ENCODE results near the gene POU3F2.

POU3F2 gene

DNA sequence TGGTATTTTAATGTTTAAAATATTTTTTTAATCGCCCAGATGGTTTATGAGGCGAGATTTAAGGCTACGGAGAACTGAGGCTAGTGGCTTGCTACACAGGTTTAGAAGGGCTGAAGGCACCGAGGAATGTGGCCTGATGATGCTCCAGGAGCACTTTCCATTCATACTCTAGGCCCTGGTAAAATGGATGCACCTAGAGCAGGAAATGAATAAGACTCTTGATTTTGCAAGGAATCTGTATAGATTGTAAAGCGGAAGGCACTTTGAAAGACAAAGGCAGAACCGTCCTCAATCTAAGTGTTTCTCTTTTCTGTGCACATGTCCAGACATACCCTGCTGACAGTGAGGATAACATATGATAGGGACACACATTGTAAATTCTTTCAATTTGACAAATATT lies 30.1 kb downstream of the POU3F2 start:
- Histone ChIP-seq H3K4me2 (ENCODE audit: low read length) (no peak overlapping the region), H3K9me3 (ENCODE audit: control insufficient read depth, insufficient read depth, low read length) (0 out of 2 replicates have a peak, but pooled peaks cover 2% of the 10 kb centered on the region), H4K20me1 (ENCODE audit: control insufficient read depth, insufficient read depth, low read depth, low read length) (no peaks in the 10 kb centered on the region), H3F3A (ENCODE audit: control insufficient read depth, insufficient read depth) (no peaks in the 10 kb centered on the region), H3K27me3 (ENCODE audit: control insufficient read depth, low read length) (no peaks in the 10 kb centered on the region), H3K4me1 (ENCODE audit: control insufficient read depth, low read length) (no peaks in the 10 kb centered on the region), H3K4me3 (ENCODE audit: low read length) (no peak overlapping the region), H3K36me3 (ENCODE audit: control insufficient read depth, low read length) (no peaks in the 10 kb centered on the region), H3K79me2 (ENCODE audit: control insufficient read depth, low read length) (no peaks in the 10 kb centered on the region), H3K9me2 (replicated peaks; ENCODE audit: control insufficient read depth, low read length) (no peaks in the 10 kb centered on the region), H3K27ac (ENCODE audit: low read depth, low read length) (no peak overlapping the region)
- TF ChIP-seq, protein P1, sequence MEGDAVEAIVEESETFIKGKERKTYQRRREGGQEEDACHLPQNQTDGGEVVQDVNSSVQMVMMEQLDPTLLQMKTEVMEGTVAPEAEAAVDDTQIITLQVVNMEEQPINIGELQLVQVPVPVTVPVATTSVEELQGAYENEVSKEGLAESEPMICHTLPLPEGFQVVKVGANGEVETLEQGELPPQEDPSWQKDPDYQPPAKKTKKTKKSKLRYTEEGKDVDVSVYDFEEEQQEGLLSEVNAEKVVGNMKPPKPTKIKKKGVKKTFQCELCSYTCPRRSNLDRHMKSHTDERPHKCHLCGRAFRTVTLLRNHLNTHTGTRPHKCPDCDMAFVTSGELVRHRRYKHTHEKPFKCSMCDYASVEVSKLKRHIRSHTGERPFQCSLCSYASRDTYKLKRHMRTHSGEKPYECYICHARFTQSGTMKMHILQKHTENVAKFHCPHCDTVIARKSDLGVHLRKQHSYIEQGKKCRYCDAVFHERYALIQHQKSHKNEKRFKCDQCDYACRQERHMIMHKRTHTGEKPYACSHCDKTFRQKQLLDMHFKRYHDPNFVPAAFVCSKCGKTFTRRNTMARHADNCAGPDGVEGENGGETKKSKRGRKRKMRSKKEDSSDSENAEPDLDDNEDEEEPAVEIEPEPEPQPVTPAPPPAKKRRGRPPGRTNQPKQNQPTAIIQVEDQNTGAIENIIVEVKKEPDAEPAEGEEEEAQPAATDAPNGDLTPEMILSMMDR (IDR thresholded peaks at IDR 0.05; ENCODE audit: low read depth, low read length, poor library complexity, severe bottlenecking), result no peak
- no peak for TF ChIP-seq EZH2phosphoT487 (IDR thresholded peaks at IDR 0.05; ENCODE audit: borderline replicate concordance, low read length)

DNA sequence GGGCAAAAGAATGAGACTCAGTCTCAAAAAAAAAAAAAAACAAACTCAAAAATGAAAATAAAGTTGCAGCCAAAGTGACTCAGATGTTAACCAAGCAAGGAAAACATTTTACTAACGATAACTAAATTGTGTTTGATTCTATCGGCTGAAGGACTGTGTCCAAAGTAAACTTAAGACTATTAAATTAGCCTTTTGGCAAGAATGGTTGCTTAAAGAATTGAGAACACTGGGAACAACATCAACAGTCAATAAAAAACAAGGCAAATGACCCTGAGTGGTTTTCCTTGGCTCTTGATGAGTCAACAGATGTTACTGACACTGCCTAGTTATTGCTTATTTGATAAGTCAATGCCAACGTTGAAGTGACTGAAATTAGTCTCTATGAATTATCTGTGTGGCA lies 36.7 kb downstream of the POU3F2 start:
- Histone ChIP-seq H3K36me3 (ENCODE audit: control insufficient read depth, low read length) (peaks cover 6% of the 10 kb centered on the region), H3K79me2 (ENCODE audit: control insufficient read depth, low read length) (no peaks in the 10 kb centered on the region), H3F3A (ENCODE audit: control insufficient read depth, insufficient read depth) (no peaks in the 10 kb centered on the region), H3K9me2 (replicated peaks; ENCODE audit: control insufficient read depth, low read length) (no peaks in the 10 kb centered on the region), H3K4me1 (ENCODE audit: control insufficient read depth, low read length) (no peaks in the 10 kb centered on the region), H3K4me2 (ENCODE audit: low read length) (no peak overlapping the region), H3K27ac (ENCODE audit: low read depth, low read length) (no peak overlapping the region), H3K9me3 (ENCODE audit: control insufficient read depth, insufficient read depth, low read length) (0 out of 2 replicates have a peak, but pooled peaks cover 2% of the 10 kb centered on the region), H3K27me3 (ENCODE audit: control insufficient read depth, low read length) (no peaks in the 10 kb centered on the region), H4K20me1 (ENCODE audit: control insufficient read depth, insufficient read depth, low read depth, low read length) (no peaks in the 10 kb centered on the region), H3K4me3 (ENCODE audit: low read length) (no peak overlapping the region)
- TF ChIP-seq, protein P1 (IDR thresholded peaks at IDR 0.05; ENCODE audit: low read depth, low read length, poor library complexity, severe bottlenecking), result no peak
- TF ChIP-seq EZH2phosphoT487 (IDR thresholded peaks at IDR 0.05; ENCODE audit: borderline replicate concordance, low read length), result no peak

DNA sequence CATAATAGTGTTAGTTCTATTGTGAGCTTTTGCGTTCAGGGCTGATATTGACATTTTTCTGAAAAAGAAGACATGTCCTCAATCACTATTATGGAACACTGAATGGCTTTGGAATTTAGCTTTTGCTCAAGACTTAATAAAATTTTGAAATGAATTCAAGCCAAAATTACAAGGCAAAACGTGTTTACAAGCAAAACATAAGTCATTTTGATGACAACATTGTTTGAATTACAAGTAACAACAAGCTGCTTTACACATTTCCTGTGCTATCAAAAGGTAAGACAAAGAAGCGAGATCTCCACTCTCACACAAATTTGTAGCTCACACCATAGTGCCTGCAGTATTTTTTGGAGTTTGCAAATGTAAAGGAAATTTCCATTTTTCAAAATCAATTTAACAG lies 37.4 kb downstream of the POU3F2 start:
- Histone ChIP-seq H3K27me3 (ENCODE audit: control insufficient read depth, low read length) (no peaks in the 10 kb centered on the region), H3K4me3 (ENCODE audit: low read length) (no peak overlapping the region), H3K9me3 (ENCODE audit: control insufficient read depth, insufficient read depth, low read length) (0 out of 2 replicates have a peak, but pooled peaks cover 2% of the 10 kb centered on the region), H3K79me2 (ENCODE audit: control insufficient read depth, low read length) (no peaks in the 10 kb centered on the region), H3K4me1 (ENCODE audit: control insufficient read depth, low read length) (no peaks in the 10 kb centered on the region), H4K20me1 (ENCODE audit: control insufficient read depth, insufficient read depth, low read depth, low read length) (no peaks in the 10 kb centered on the region), H3F3A (ENCODE audit: control insufficient read depth, insufficient read depth) (no peaks in the 10 kb centered on the region), H3K4me2 (ENCODE audit: low read length) (no peak overlapping the region), H3K36me3 (ENCODE audit: control insufficient read depth, low read length) (peaks cover 6% of the 10 kb centered on the region), H3K9me2 (replicated peaks; ENCODE audit: control insufficient read depth, low read length) (no peaks in the 10 kb centered on the region), H3K27ac (ENCODE audit: low read depth, low read length) (no peak overlapping the region)
- TF ChIP-seq EZH2phosphoT487 (IDR thresholded peaks at IDR 0.05; ENCODE audit: borderline replicate concordance, low read length), result no peak
- TF ChIP-seq, protein P1 (IDR thresholded peaks at IDR 0.05; ENCODE audit: low read depth, low read length, poor library complexity, severe bottlenecking), result no peak
